GM18502 (cell line): ENCODE results near the gene UBE2D2.
"Not testable (repeated sequence)": the region's sequence is repeated elsewhere in the genome, so short reads cannot be mapped to it uniquely, and the experiment has no call there.

ENCODE experiments used
- ATAC-seq: cut with Tn5 transposase; IDR thresholded peaks from one replicate; pipeline ENCODE4 v1.9.1; 2021; ENCODE audit warnings: mild to moderate bottlenecking; ENCODE audit not compliant: unreplicated experiment, poor library complexity

Gene UBE2D2

GRCh38 chr5:139560752-139561654 is at the start of gene UBE2D2:
Gene UBE2D2, plus strand, starts transcription at chr5:139561339. Its CDS starts 453 bp downstream, at chr5:139561792.
- ATAC-seq = peak; percentile 80

- no peak for ATAC-seq
Observed at GRCh38 chr5:139512786-139513390, 48.3 kb upstream of the UBE2D2 start.

- peak; percentile 68 for ATAC-seq
Observed at GRCh38 chr5:139513434-139513833, 47.7 kb upstream of the UBE2D2 start.

DNA sequence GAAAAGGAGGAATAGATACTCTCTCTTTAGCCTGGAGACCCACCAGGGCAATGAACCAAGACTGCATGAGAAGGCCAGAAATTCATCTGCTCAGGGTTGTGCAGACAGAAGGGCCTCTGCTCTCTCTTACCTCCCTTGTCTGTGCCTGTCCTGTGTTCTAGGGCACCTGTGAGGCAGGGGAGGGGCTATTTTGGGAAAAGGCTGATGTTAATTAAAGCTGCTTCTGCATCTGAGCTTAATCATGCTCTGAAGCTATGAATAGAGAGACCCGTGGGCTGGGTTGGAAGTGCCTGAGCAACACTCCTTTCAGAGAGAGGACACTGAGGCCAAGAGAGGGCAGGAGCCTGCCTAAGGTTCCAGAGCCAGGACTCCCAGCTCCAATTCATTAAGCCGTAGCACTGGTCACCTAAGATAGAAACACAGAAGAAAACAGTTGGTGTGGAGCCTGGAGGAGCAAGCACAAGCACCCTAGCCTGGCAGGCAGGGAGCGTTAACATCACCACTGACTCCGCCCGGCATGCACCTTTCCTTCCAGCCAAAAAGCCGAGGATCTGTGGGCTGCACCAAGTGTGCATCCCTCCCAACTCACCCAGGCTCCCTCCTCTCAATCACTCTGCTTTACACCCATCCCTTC is 47.2 kb upstream of the UBE2D2 start:
- peak; percentile 4 for ATAC-seq

- no peak for ATAC-seq
Observed at GRCh38 chr5:139514486-139514856, 46.7 kb upstream of the UBE2D2 start.

- peak; percentile 87 for ATAC-seq
Observed at GRCh38 chr5:139517683-139518564, 43.2 kb upstream of the UBE2D2 start.

GRCh38 chr5:139523635-139524445 is 37.3 kb upstream of the UBE2D2 start:
- ATAC-seq = no peak

- ATAC-seq = no peak
Observed at GRCh38 chr5:139524446-139524845, 36.7 kb upstream of the UBE2D2 start.

GRCh38 chr5:139524940-139525585 is 36.1 kb upstream of the UBE2D2 start:
- no peak for ATAC-seq

DNA sequence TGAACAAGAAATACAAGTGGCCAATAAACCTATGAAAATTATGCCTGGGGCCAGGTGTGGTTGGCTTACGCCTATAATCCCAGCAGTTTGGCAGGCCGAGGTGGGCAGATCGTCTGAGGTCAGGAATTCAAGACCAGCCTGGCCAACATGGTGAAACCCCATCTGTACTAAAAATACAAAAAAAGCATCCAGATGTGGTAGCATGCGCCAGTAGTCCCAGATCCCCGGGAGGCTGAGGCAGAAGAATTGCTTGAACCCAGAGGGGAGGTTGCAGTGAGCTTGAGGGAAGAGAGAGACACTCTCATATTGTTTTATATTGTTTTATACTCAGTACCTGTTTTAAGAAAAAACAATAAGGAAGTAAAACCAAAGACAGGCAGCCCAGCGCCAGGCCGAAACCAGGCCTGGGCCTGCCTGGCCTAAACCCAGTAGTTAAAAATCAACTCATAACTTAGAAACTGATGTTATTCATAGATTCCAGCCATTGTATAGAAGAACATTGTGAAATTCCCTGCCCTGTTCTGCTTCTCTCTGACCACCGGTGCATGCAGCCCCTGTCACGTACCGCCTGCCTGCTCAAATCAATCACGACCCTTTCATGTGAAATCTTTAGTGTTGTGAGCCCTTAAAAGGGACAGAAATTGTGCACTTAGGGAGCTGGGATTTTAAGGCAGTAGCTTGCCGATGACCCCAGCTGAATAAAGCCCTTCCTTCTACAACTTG is 35.4 kb upstream of the UBE2D2 start:
- not testable (repeated sequence) for ATAC-seq

GRCh38 chr5:139526309-139527089 is 34.6 kb upstream of the UBE2D2 start:
- not testable (repeated sequence) for ATAC-seq

GRCh38 chr5:139527090-139527470 is 34.1 kb upstream of the UBE2D2 start:
- ATAC-seq = not testable (repeated sequence)

DNA sequence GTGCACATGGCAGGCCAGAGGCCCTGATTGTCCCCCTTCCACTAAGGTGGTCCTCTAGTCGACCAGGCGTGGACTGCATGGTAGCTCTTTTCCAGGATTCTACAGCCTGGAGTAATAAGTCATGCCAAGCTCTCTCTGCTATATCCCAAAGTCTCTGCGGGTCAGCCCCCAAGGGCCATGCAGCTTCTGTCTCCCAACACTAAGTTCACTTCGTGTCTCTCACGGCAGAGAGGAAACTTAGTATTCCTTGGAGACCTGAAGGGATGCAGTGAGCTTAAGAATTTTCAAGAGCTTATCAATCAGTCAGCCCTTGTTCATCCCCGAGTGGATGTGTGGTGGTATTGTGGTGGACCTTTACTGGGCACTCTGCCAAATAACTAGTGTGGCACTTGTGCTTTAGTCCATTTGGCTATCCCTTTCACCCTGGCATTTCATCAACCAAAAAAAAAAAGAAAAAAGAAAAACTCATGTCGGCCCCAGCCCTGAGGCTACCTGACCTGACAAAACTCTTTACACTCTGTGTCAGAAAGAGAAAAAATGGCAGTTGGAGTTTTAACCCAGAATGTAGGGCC is 33.2 kb upstream of the UBE2D2 start:
- ATAC-seq = not testable (repeated sequence)

DNA sequence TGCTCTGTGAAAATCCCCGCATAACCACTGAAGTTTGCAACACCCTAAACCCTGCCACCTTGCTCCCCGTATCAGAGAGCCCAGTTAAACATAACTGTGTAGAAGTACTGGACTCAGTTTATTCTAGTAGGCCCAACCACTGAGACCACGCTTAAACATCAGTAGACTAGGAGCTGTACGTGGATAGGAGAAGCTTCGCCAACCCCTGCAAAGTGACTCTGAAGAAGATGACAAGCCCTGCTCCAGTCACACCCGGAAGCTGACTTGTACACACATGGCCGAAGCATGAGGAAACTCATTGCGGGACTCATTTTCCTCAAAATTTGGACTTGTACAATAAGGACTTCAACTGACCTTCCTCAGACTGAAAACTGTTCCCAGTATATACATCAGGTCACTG is 32.4 kb upstream of the UBE2D2 start:
- not testable (repeated sequence) for ATAC-seq

DNA sequence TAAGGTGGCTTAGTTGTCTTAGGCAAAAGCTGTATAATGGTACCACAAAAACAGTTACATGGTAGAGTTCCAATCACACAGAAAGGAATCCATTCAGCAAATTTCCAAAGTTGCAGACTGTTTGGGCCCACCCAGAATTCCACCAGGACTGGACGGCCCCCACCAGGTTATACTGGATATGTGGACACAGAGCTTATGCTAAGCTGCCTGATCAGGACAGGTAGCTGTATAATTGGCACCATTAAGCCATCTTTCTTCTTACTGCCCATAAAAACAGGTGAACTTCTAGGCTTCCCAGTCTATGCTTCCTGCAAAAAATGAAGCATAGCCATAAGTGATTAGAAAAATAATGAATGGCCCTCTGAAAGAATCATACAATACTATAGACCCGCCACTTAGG is 31.1 kb upstream of the UBE2D2 start:
- not testable (repeated sequence) for ATAC-seq

- no peak for ATAC-seq
Observed at GRCh38 chr5:139531772-139532169, 29.4 kb upstream of the UBE2D2 start.

GRCh38 chr5:139543423-139543991 is 17.6 kb upstream of the UBE2D2 start:
- peak; percentile 97 for ATAC-seq
